Lower lobe of right lung (tissue), 2 donors: Measurements from ENCODE around the gene DUSP7. TPM values are rescaled to one million over a fixed set of nuclear protein-coding genes. Genes with fewer than 3 reads are reported as not detected.
A peak's percentile ranks its signal among the peaks of the same experiment; 100 is the strongest.

Experiments used
- ATAC-seq, 2 donors: fragments of 200-7000 bp; cut with Tn5 transposase; one replicate each; pipeline ENCODE4 v1.9.1; 2020 to 2022; ENCODE audit warnings: mild to moderate bottlenecking in 2 of 2, moderate library complexity in 2 of 2
- DNase-seq: peaks from one replicate; pipeline ENCODE4 v3.0.0-alpha.2; 2020
- H3K27ac ChIP-seq: fragments of 200-600 bp; one replicate; pipeline ENCODE4 v1.8.0; 2022
- H3K27me3 ChIP-seq: fragments of 200-600 bp; one replicate; pipeline ENCODE4 v1.8.0; 2022; ENCODE audit warnings: low read depth
- H3K36me3 ChIP-seq: fragments of 200-600 bp; one replicate; pipeline ENCODE4 v1.8.0; 2022; ENCODE audit warnings: mild to moderate bottlenecking
- H3K4me1 ChIP-seq: fragments of 200-600 bp; one replicate; pipeline ENCODE4 v1.8.0; 2022
- H3K4me3 ChIP-seq: fragments of 200-600 bp; one replicate; pipeline ENCODE4 v1.8.0; 2022; ENCODE audit warnings: mild to moderate bottlenecking
- H3K9me3 ChIP-seq: fragments of 200-600 bp; one replicate; pipeline ENCODE4 v1.8.0; 2022
- CTCF ChIP-seq: fragments of 200-600 bp; IDR thresholded peaks from one replicate; pipeline ENCODE4 v1.8.0; 2022; ENCODE audit warnings: antibody characterized with exemption, mild to moderate bottlenecking
- intact Hi-C: fragments of 100-400 bp; cut with DNase I; formaldehyde crosslinking; loops from one replicate; pipeline ENCODE4 v1.11.0; 2022
- total RNA-seq: library from RNA; stranded (reverse); fragmentation: NEBNext Ultra II Directional; extraction: Animal tissue kit (Norgen Biotek cat#: 25700); gene quantifications from one replicate; pipeline ENCODE4 v1.2.1, GENCODE V29; 2021
- donor health status: DM: no; HTN: yes; CAD: no; lungs with severe emphysema.

DUSP7 gene
- total RNA-seq, 1 donor from 2014 or later: 28.8 TPM

- Histone ChIP-seq H3K27me3 (no peaks in the 10 kb centered on the region), H3K27ac (no peak overlapping the region), H3K4me1 (peaks cover 30% of the 10 kb centered on the region), H3K36me3 (no peaks in the 10 kb centered on the region), H3K4me3 (no peak overlapping the region), H3K9me3 (no peaks in the 10 kb centered on the region)
- ATAC-seq (no peak), DNase-seq (no peak)
- intact Hi-C loops: no loop called here
- no peak for TF ChIP-seq CTCF
These were observed 31.5 kb downstream of the DUSP7 start for GRCh38 chr3:52024765-52025452.

- H3K36me3 ChIP-seq: no peaks in the 10 kb centered on the region
- no peaks in the 10 kb centered on the region for H3K9me3 ChIP-seq
- H3K4me1 ChIP-seq: peaks cover 30% of the 10 kb centered on the region
- peak overlapping the region; percentile 29 for H3K4me3 ChIP-seq
- H3K27me3 ChIP-seq: no peaks in the 10 kb centered on the region
- intact Hi-C loops: no loop called here
- DNase-seq (no peak), ATAC-seq (no peak)
- H3K27ac ChIP-seq: peak overlapping the region; percentile 68
- TF ChIP-seq CTCF: no peak
These were observed 32.3 kb downstream of the DUSP7 start for GRCh38 chr3:52023860-52024764.

- intact Hi-C loops: no loop called here
- H3K9me3 ChIP-seq: no peaks in the 10 kb centered on the region
- peaks cover 30% of the 10 kb centered on the region for H3K4me1 ChIP-seq
- no peak for ATAC-seq
- no peak for DNase-seq
- H3K27me3 ChIP-seq: no peaks in the 10 kb centered on the region
- peak overlapping the region; percentile 68 for H3K27ac ChIP-seq
- H3K4me3 ChIP-seq: peak overlapping the region; percentile 29
- H3K36me3 ChIP-seq: no peaks in the 10 kb centered on the region
- TF ChIP-seq CTCF: no peak
These were observed 33.1 kb downstream of the DUSP7 start for GRCh38 chr3:52023101-52023770.

- peak in 1 of 2 donors; percentile 19 for ATAC-seq
These were observed 33.9 kb downstream of the DUSP7 start for GRCh38 chr3:52022323-52023100.

More at GRCh38 chr3:52022323-52023100, 33.9 kb downstream of the DUSP7 start:
- Histone ChIP-seq H3K4me1 (peaks cover 30% of the 10 kb centered on the region), H3K27ac (peak overlapping the region; percentile 68), H3K4me3 (peak overlapping the region; percentile 29), H3K36me3 (no peaks in the 10 kb centered on the region), H3K9me3 (no peaks in the 10 kb centered on the region), H3K27me3 (no peaks in the 10 kb centered on the region)
- no peak for DNase-seq
- intact Hi-C loops: no loop called here
- TF ChIP-seq CTCF: no peak
